Placental epithelial cell (primary cell): ENCODE data around the gene NR4A3. TPM values are rescaled to one million over a fixed set of nuclear protein-coding genes. Genes with fewer than 3 reads are reported as not detected.

Experiments used
- total RNA-seq: library from RNA; depleted of rRNA; stranded (reverse); fragments of >200 nt; gene quantifications from 2 replicates; pipeline ENCODE4 v1.2.3, GENCODE V29; 2012

Gene NR4A3
- under 0.01 TPM in 1 of 2 replicates, not detected in the other for total RNA-seq

DNA sequence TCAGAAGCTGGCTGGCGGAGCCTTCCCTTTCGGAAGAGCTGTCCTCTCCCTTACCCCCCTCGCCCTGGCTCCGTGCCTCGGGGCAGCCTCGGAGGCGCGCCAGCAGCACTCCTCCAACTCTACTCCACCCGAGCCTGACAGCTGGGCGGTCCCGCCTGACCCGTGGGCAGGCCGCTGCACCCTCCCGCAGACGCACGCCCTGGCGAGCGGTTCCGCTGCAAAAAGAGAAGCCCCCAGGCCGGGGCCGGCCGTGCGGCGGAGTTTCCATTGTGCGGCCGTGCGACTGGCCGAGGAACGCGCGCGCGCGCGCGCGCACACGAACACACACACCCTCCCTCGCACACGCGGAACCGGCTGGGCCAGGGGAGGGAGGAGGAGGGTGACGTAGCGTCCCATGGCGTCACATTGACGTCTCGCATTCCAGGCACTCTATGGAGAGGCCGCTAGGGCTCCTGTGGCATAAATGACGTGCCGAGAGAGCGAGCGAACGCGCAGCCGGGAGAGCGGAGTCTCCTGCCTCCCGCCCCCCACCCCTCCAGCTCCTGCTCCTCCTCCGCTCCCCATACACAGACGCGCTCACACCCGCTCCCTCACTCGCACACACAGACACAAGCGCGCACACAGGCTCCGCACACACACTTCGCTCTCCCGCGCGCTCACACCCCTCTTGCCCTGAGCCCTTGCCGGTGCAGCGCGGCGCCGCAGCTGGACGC lies at the start of gene NR4A3:
Gene NR4A3 (plus strand): TSS at position 490 of the 713 bp plus-strand sequence. CDS start 6,158 bp downstream, outside the sequence.

DNA sequence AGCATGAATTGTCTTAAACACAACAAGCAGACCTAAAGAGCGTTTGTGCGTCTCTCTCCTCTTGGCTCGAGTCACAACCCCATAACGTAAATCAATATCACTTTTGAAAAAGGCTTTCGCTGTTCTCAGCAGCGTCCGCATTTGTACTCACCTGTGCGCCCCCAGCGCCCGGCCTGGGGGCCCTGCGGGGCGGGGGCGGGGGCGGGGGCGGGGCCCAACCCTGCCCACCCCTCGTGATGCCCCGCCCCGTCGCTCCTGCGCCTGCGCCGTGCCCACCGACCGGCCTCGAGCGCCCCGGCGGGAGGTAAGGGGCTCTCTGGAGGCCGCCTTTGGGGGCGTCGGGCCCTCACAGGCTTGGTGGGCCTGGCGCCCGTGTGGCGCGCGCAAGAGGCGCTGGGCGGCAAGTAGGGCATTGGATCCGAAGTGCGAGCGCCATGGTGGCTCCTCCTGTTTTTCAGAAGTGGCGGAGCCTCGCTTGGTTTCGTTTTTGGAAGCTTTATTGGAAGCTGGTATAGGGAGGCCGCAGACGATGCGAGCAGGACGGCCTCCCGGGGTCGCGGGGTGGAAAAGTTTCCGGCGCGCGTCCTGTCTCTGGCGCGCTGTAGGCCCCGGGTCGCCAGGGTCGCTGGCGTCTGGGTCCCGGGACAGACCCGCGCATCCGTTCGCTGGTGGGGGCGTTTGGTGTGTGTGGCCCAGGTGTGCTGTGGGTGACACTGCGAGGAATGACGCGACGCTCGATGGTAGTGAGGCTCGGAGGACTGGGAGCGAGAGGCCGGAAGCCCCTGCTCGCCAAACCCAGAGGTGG lies 84.9 kb downstream of the NR4A3 start, which contains the start of gene STX17:
Gene STX17 (plus strand): TSS at position 252 of the 805 bp plus-strand sequence. CDS start 8,586 bp downstream, outside the sequence.

Other genes with a start within 250 kb of the NR4A3 start
- 23.4 and 23.9 TPM in 2 replicates for gene STX17, start 84.8 kb downstream of the NR4A3 start, total RNA-seq